Upper lobe of left lung (tissue), 4 donors: ENCODE results near the gene NLGN2.

Source experiments
- CTCF ChIP-seq, 6 experiments: fragments of 450-650 bp in 4 of 6; fragments of 200-600 bp in 2 of 6; sonication (generic) in 2 of 6; IDR thresholded peaks; one replicate each; pipeline ENCODE4 v1.5.1; 2016 to 2019; ENCODE audit warnings: antibody characterized with exemption in 6 of 6
- POLR2A ChIP-seq, 4 donors: fragments of 450-650 bp; IDR thresholded peaks; one replicate each; pipeline ENCODE4 v1.5.1; 2016 to 2017; ENCODE audit warnings: antibody characterized with exemption in 4 of 4, mild to moderate bottlenecking in 2 of 4

GRCh38 chr17:7403977-7404736 is 3.5 kb upstream of the NLGN2 start, which contains the start of gene TMEM256:
- TF ChIP-seq CTCF (IDR thresholded peaks at IDR 0.05) (peak in 3 of 6 experiments; percentile 3 to 40 (median 36)), POLR2A (IDR thresholded peaks at IDR 0.05) (peak in 3 of 4 donors; percentile 59 to 98 (median 97))
